ENCODE results near the gene ATP10B. TPM values are rescaled to one million over a fixed set of nuclear protein-coding genes. Genes with fewer than 3 reads are reported as not detected.

The ATP10B gene
- total RNA-seq, 1 donor from 2014 or later, result 0.10 TPM

GRCh38 chr5:160640406-160640805 is 211.6 kb downstream of the ATP10B start:
- DNase-seq (ENCODE audit: low spot score) (no peak), ATAC-seq (no peak)

DNA sequence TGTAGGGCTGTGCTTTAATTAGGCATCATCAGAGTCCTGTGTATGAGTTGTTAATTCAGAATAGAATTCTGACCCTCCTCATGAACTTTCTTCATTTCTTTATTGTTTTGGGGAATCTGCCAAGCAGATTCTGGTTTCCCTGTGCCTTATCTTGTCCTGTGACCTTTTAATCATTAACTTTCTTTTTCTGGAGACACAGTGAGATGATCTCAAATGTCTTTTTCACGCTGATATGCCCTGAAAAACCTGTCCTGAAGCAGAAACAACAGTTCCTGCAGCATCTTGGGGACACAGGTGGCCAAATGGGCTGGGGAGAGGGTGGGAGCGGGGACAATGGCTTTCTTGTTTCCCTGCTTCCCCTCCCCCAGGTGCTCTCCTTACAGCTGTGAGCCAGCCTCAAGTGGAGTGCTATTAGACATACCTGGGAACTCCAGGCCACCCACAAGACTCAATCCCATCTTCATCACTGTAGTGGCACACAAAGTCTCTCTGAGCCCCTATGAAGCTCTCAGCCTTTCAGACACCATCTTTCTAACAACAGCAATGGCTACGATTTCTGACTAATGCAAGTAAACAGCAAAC is 213.8 kb downstream of the ATP10B start:
- DNase-seq (ENCODE audit: low spot score) (no peak), ATAC-seq (no peak)

GRCh38 chr5:160637357-160638090 is 214.5 kb downstream of the ATP10B start:
- ATAC-seq, result no peak
- DNase-seq (ENCODE audit: low spot score), result no peak

DNA sequence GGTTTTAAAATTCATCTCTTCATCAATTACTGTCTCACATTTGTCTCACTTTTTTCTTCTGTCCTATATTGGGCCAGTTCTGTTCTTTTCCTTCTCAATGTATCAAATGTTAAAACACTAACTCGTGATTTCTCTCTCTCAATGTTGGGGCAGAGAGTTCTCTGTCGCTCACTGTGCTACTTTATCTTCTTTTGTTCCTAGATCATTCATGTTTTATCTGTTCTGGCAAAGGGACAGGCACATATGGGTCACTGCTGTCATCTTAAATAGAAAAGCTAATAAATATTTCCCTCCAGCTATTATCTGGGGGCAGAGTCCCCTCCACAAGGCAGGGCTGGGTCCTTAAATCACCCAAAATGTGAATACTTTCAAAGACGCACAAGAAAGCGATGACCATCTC is 216.3 kb downstream of the ATP10B start:
- ATAC-seq (no peak), DNase-seq (ENCODE audit: low spot score) (no peak)

GRCh38 chr5:160635046-160635445 is 217.0 kb downstream of the ATP10B start:
- ATAC-seq (no peak), DNase-seq (ENCODE audit: low spot score) (no peak)

DNA sequence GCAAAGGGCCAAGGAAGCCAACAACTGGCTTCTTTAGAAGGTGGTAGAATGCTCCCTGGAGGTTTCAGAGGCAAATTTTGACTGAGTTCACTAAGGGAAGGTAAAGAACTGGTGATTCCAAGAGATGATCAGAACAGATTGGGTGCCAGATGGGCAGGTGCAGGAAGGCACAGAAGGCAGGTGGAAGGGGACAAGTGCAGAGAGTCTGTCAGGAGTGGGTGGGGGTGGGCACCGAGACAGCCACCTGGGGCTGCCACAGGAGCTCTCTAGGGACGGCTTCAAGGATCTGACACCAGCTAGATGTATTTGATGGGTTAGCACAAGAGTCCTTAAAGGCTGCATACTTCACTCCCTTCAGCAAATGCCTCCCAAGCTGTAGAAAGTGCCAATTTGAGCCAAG is 223.0 kb downstream of the ATP10B start:
- ATAC-seq (no peak), DNase-seq (ENCODE audit: low spot score) (no peak)

- no peak for DNase-seq (ENCODE audit: low spot score)
- ATAC-seq, result no peak
Observed at GRCh38 chr5:160628619-160628968, 223.4 kb downstream of the ATP10B start.

- no peak for ATAC-seq
- DNase-seq (ENCODE audit: low spot score), result no peak
Observed at GRCh38 chr5:160627921-160628618, 223.9 kb downstream of the ATP10B start.

GRCh38 chr5:160626322-160626721 is 225.7 kb downstream of the ATP10B start:
- ATAC-seq, result no peak
- DNase-seq (ENCODE audit: low spot score), result no peak

GRCh38 chr5:160621526-160621925 is 230.5 kb downstream of the ATP10B start:
- ATAC-seq (no peak), DNase-seq (ENCODE audit: low spot score) (no peak)

DNA sequence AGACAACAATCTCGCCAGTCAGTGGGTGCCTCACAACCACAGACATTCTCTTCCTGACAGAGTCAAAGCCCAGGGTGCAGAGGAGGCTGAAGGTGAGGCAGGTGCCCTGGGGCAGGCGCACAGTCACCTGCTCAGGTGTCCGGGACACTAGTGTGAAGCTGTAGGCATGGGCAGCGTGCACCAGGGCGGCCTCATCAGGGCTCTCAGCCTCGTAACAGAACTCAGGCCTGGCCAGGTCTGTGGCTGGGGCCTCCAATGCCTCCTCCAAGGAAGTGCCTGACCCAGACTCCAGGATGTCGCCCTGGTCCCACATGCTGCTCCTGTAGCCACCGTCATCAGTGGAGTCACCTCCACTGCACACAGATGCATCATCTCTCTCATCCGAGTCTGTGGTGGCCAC is 231.6 kb downstream of the ATP10B start:
- ATAC-seq, result no peak
- DNase-seq (ENCODE audit: low spot score), result no peak

DNA sequence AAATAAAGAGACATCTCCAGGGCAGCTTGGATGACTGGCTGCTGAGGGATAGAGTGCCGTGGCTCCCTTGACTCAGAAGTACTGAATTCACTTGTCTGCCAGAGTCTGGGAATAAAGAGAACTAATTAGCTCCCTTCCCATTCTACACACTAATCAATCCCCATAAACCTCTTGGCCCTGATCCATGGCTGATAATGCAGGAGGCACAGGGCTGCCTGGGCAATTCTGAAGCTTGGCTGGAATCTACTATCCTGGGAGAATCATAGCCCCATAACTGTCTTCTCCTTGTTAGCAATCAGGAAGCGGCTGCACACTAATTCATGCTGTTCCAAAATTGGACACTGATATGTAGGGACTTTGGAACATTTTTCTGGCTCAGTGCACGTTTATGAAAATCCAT is 232.6 kb downstream of the ATP10B start:
- ATAC-seq (no peak), DNase-seq (ENCODE audit: low spot score) (no peak)

DNA sequence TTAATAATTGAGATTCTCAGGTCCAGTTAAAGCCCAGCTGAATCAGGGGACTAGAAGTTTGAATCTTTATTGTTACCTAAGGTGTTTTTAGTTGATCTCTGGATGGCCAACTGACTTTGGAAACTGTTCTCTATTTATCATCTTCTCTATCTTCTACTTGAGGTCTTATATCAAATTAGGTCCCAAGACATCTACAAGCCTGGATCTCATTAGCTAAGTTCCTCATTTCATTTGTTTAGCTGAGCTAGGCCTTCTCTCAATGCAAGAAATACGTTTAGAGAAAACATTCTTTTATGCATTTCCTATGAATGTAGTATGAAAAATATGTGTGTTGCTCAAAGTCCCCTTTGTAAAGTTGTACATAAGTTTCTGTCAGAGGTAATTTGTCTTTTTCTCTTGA is 233.7 kb downstream of the ATP10B start:
- DNase-seq (ENCODE audit: low spot score), result no peak
- no peak for ATAC-seq

GRCh38 chr5:160616712-160617497 is 235.1 kb downstream of the ATP10B start:
- DNase-seq (ENCODE audit: low spot score) (no peak), ATAC-seq (no peak)

GRCh38 chr5:160614136-160614535 is 237.9 kb downstream of the ATP10B start:
- no peak for ATAC-seq
- no peak for DNase-seq (ENCODE audit: low spot score)

GRCh38 chr5:160605266-160605665 is 246.7 kb downstream of the ATP10B start:
- DNase-seq (ENCODE audit: low spot score), result no peak
- ATAC-seq, result no peak

DNA sequence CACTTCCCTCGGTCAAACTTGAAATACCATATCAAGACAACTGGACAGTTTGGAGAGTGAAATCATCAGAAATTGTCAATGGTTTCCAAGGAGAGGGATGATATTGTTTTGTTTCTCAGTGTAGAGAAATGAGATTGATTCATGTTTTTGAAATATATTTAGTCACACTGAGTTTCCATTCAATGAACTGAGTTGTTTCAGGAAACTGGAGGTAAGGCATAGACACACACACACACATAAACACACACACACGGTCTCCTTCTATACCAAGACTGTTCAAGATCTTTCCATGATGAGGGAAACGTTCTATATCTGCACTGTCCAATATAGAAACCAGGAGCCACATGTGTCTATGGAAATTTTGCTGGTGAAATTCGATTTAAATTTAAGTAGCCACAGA is 247.5 kb downstream of the ATP10B start:
- DNase-seq (ENCODE audit: low spot score) (no peak), ATAC-seq (no peak)

DNA sequence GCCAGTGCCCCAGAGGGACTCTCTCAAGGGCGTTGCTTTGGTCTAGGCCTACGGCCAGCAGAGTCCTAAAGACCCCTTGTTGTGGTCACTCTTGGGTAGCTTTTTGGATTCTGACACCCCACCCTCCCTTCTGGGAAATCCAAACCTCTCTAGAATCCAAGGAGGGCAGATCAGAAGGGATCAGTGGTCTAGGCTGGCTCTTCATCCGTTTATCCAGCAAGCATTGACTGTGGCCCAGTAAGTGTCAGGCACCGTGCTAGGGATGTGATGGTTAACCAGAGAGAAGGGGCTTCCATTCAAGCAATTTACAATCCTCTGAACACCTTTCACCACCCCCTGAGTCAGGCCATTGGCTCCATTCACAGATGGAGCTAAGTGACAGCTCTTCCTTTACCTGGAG is 249.3 kb downstream of the ATP10B start:
- no peak for ATAC-seq

DNA sequence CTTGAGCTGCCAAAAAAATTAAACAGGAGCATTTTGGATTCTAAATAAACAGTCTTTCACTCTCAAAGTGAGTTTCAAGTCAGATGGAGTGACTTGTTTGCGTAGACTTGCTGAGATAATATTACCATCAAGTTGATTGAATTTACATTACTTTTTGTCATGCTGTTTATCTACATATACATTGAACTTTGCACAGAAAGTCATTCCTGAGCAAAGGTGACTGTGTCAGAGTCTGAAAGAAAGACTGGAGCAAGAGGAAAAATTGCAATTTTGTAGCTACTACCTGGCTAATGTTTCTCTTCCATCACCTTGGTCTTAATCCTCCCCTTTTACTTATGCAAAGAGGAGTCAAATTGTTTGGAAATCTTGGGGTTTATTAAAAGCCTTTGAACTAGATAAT is 251.0 kb downstream of the ATP10B start:
- ATAC-seq (no peak), DNase-seq (ENCODE audit: low spot score) (no peak)

More for the DNA sequence above, 249.3 kb downstream of the ATP10B start:
- no peak for DNase-seq (ENCODE audit: low spot score)

DNA sequence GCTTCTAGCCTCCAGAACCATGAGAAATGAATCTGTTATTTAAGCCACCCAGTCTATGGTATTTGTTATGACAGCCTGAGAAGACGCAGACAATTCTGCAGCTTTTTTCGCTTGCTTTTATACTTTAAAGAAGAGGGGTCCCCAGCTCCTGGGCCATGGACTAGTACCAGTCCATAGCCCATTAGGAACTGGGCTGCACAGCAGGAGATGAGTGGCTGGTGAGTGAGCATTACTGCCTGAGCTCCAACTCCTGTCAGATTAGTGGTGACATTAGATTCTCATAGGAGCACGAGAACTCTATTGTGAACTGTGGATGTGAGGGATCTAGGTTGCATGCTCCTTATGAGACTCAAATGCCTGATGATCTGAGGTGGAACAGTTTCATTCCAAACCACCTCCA is 278.7 kb downstream of the ATP10B start:
- ATAC-seq, result no peak
- no peak for DNase-seq (ENCODE audit: low spot score)

GRCh38 chr5:160567031-160567705 is 284.8 kb downstream of the ATP10B start:
- no peak for DNase-seq (ENCODE audit: low spot score)
- ATAC-seq, result no peak

All from left lobe of liver (tissue), 2 donors.